Panc1 (cell line): ENCODE data around the gene DEAF1.

Experiments
- CTCF ChIP-seq: fragments of 450-650 bp; IDR thresholded peaks from 2 replicates; pipeline ENCODE4 v1.5.1; 2017; ENCODE audit warnings: mild to moderate bottlenecking
- POLR2AphosphoS5 ChIP-seq: IDR thresholded peaks from 2 replicates; pipeline ENCODE4 v1.6.1; 2012; ENCODE audit warnings: mild to moderate bottlenecking, low read depth, low read length, moderate library complexity

GRCh38 chr11:687751-688150 lies 7.3 kb downstream of the DEAF1 start:
- no peak for TF ChIP-seq CTCF
- TF ChIP-seq POLR2AphosphoS5, result no peak
